ENCODE results near the gene CBARP. TPM values are rescaled to one million over a fixed set of nuclear protein-coding genes. Genes with fewer than 3 reads are reported as not detected.
A peak's percentile ranks its signal among the peaks of the same experiment; 100 is the strongest.

Gene CBARP
- polyA plus RNA-seq, 3 donors, result not detected

GRCh38 chr19:1284979-1285736 lies 47.4 kb upstream of the CBARP start:
- intact Hi-C loops (cut with micrococcal nuclease), result no loop called here
- Mint-ChIP-seq H3K4me3 (peak overlapping the region in 1 of 2 donors; percentile 62), H3K27me3 (ENCODE audit: low read depth in 3 of 3) (peaks cover 37 to 65% (median 45%) of the 10 kb centered on the region in 3 donors), H3K27ac (no peak overlapping the region), H3K4me1 (peaks cover 3% of the 10 kb centered on the region), H3K36me3 (peaks cover 4 to 10% of the 10 kb centered on the region in 2 donors), H3K9me3 (peaks cover 0 to 14% (median 5%) of the 10 kb centered on the region in 7 donors)
- Histone ChIP-seq H3K9ac (ENCODE audit: insufficient read depth, low read length, poor library complexity, severe bottlenecking) (no peak overlapping the region), H2AFZ (ENCODE audit: insufficient read depth, low read depth, low read length, poor library complexity, severe bottlenecking) (no peak overlapping the region), H3K27ac (ENCODE audit: low read depth in 1 of 2, low read length in 2 of 2) (no peak overlapping the region), H3K79me2 (ENCODE audit: insufficient read depth, low read length) (no peaks in the 10 kb centered on the region), H4K20me1 (ENCODE audit: insufficient read depth, low read length) (peaks cover 3% of the 10 kb centered on the region), H3K9me3 (replicated peaks in 1 of 2; ENCODE audit: control insufficient read depth in 1 of 2, insufficient read depth in 1 of 2, low read length in 2 of 2) (peaks cover 0 to 10% of the 10 kb centered on the region in 2 donors), H3K27me3 (ENCODE audit: control insufficient read depth in 2 of 2, insufficient read depth in 2 of 2, low read length in 2 of 2) (peaks cover 14 to 54% of the 10 kb centered on the region in 2 donors), H3K36me3 (replicated peaks in 1 of 2; ENCODE audit: control insufficient read depth in 1 of 2, insufficient read depth in 2 of 2, low read length in 2 of 2) (no peaks in the 10 kb centered on the region), H3K4me3 (replicated peaks in 1 of 3; ENCODE audit: low read depth in 2 of 3, low read length in 3 of 3) (no peak overlapping the region), H3K4me1 (ENCODE audit: control insufficient read depth in 1 of 2, insufficient read depth in 2 of 2, low read length in 2 of 2) (no peaks in the 10 kb centered on the region), H3K4me2 (replicated peaks; ENCODE audit: extremely low read depth, low read length, poor library complexity, severe bottlenecking) (no peak overlapping the region)
- DNase-seq, result no peak
- TF ChIP-seq CTCF (IDR thresholded peaks at IDR 0.05), result no peak
- 19% methylated on average over 47 of the region's 51 CpGs for WGBS (ENCODE audit: insufficient coverage)

GRCh38 chr19:1284293-1284978 lies 46.6 kb upstream of the CBARP start:
- peaks cover 37 to 61% (median 43%) of the 10 kb centered on the region in 3 donors for H3K27me3 Mint-ChIP-seq (ENCODE audit: low read depth in 3 of 3)
- H3K9me3 Mint-ChIP-seq, result peaks cover 0 to 15% (median 5%) of the 10 kb centered on the region in 7 donors
- 80% methylated on average over 16 of the region's 20 CpGs for whole genome bisulfite sequencing (ENCODE audit: insufficient coverage)
- Histone ChIP-seq H4K20me1 (ENCODE audit: insufficient read depth, low read length) (peaks cover 10% of the 10 kb centered on the region), H3K9ac (ENCODE audit: insufficient read depth, low read length, poor library complexity, severe bottlenecking) (no peak overlapping the region), H3K4me1 (ENCODE audit: control insufficient read depth in 1 of 2, insufficient read depth in 2 of 2, low read length in 2 of 2) (no peaks in the 10 kb centered on the region), H2AFZ (ENCODE audit: insufficient read depth, low read depth, low read length, poor library complexity, severe bottlenecking) (no peak overlapping the region), H3K36me3 (replicated peaks in 1 of 2; ENCODE audit: control insufficient read depth in 1 of 2, insufficient read depth in 2 of 2, low read length in 2 of 2) (peaks cover under 1 to 4% of the 10 kb centered on the region in 2 donors), H3K9me3 (replicated peaks in 1 of 2; ENCODE audit: control insufficient read depth in 1 of 2, insufficient read depth in 1 of 2, low read length in 2 of 2) (peaks cover 0 to 10% of the 10 kb centered on the region in 2 donors), H3K27ac (ENCODE audit: low read depth in 1 of 2, low read length in 2 of 2) (no peak overlapping the region), H3K27me3 (ENCODE audit: control insufficient read depth in 2 of 2, insufficient read depth in 2 of 2, low read length in 2 of 2) (peaks cover 14 to 54% of the 10 kb centered on the region in 2 donors), H3K4me3 (replicated peaks in 1 of 3; ENCODE audit: low read depth in 2 of 3, low read length in 3 of 3) (no peak overlapping the region), H3K79me2 (ENCODE audit: insufficient read depth, low read length) (no peaks in the 10 kb centered on the region), H3K4me2 (replicated peaks; ENCODE audit: extremely low read depth, low read length, poor library complexity, severe bottlenecking) (no peak overlapping the region)
- intact Hi-C loops (cut with micrococcal nuclease), result no loop called here
- peak overlapping the region in 1 of 2 donors; percentile 83 for H3K4me3 Mint-ChIP-seq
- no peak overlapping the region for H3K27ac Mint-ChIP-seq
- DNase-seq, result no peak
- peaks cover 11 to 16% of the 10 kb centered on the region in 2 donors for H3K36me3 Mint-ChIP-seq
- H3K4me1 Mint-ChIP-seq, result peaks cover 9% of the 10 kb centered on the region
- no peak for TF ChIP-seq CTCF (IDR thresholded peaks at IDR 0.05)
